PC-9 (cell line): ENCODE measurements around the gene SV2C.

Experiments
- CTCF ChIP-seq: fragments of 200-600 bp; sonication (generic); conservative IDR thresholded peaks from 2 replicates; pipeline ENCODE4 v1.6.1; 2017; ENCODE audit warnings: mixed run types, antibody characterized with exemption, mild to moderate bottlenecking, moderate library complexity
- EZH2 ChIP-seq: fragments of 200-600 bp; sonication (generic); IDR thresholded peaks from 2 replicates; pipeline ENCODE4 v1.8.0; 2017; ENCODE audit warnings: antibody characterized with exemption, low read depth

GRCh38 chr5:76180814-76181805, 97.9 kb downstream of the SV2C start:
- TF ChIP-seq CTCF, result no peak
- TF ChIP-seq EZH2, result no peak
